Right kidney (tissue), 1 donor: ENCODE data around the gene TMEM95.

Experiments used
- DNase-seq: peaks from one replicate; pipeline ENCODE4 v3.0.0-alpha.2; 2016

The TMEM95 gene

GRCh38 chr17:7380855-7381683, 26.1 kb downstream of the TMEM95 start, which contains the start of gene TNK1:
Gene TNK1, plus strand, starts transcription at chr17:7381089. Its CDS starts 1,838 bp downstream, at chr17:7382927.
- DNase-seq = peak; percentile 58

- DNase-seq = no peak
Observed at GRCh38 chr17:7382901-7383300, 27.9 kb downstream of the TMEM95 start.

GRCh38 chr17:7383371-7383741, 28.4 kb downstream of the TMEM95 start:
- DNase-seq = no peak

- DNase-seq = peak; percentile 88
Observed at GRCh38 chr17:7383742-7384488, 29.0 kb downstream of the TMEM95 start.

GRCh38 chr17:7384489-7385081, 29.6 kb downstream of the TMEM95 start:
- DNase-seq = no peak

GRCh38 chr17:7388856-7389255, 33.9 kb downstream of the TMEM95 start:
- no peak for DNase-seq

- no peak for DNase-seq
Observed at GRCh38 chr17:7389924-7390910, 35.3 kb downstream of the TMEM95 start.

GRCh38 chr17:7391307-7391706, 36.4 kb downstream of the TMEM95 start:
- DNase-seq = no peak

- peak; percentile 52 for DNase-seq
Observed at GRCh38 chr17:7392696-7393612, 38.0 kb downstream of the TMEM95 start.

- DNase-seq = peak; percentile 72
Observed at GRCh38 chr17:7393613-7394451, 38.9 kb downstream of the TMEM95 start.

GRCh38 chr17:7394452-7395191, 39.7 kb downstream of the TMEM95 start, which contains the start of gene PLSCR3:
Gene PLSCR3, minus strand, starts transcription at chr17:7394525. Its CDS starts 415 bp downstream, at chr17:7394110.
- peak; percentile 97 for DNase-seq

- DNase-seq = no peak
Observed at GRCh38 chr17:7396147-7396546, 41.2 kb downstream of the TMEM95 start.

- DNase-seq = no peak
Observed at GRCh38 chr17:7398612-7399011, 43.7 kb downstream of the TMEM95 start.

GRCh38 chr17:7403043-7403726, 48.2 kb downstream of the TMEM95 start:
- DNase-seq = peak; percentile 35

GRCh38 chr17:7403727-7403976, 48.7 kb downstream of the TMEM95 start:
- no peak for DNase-seq

GRCh38 chr17:7403977-7404736, 49.2 kb downstream of the TMEM95 start, which contains the start of gene TMEM256:
Gene TMEM256, minus strand, starts transcription at chr17:7404097. Its CDS starts 13 bp downstream, at chr17:7404084.
- DNase-seq = peak; percentile 93

GRCh38 chr17:7404737-7405349, 49.9 kb downstream of the TMEM95 start:
- DNase-seq = peak; percentile 55
